Activated CD8-positive, alpha-beta T cell treated with anti-CD3 and anti-CD28 coated beads for 36 hours (primary cell): ENCODE measurements around the gene PTGFR. TPM values are rescaled to one million over a fixed set of nuclear protein-coding genes. Genes with fewer than 3 reads are reported as not detected.

ENCODE experiments used
- ATAC-seq: fragments of 200-7000 bp; cut with Tn5 transposase; one replicate; pipeline ENCODE4 v1.10.0; 2021; ENCODE audit warnings: mild to moderate bottlenecking, moderate library complexity
- CTCF ChIA-PET: fragments of 350-600 bp; sonication (Branson Sonifier 250); formaldehyde crosslinking; loops from one replicate; lab custom pipeline; 2021; ENCODE audit warnings: antibody characterized with exemption; lab: Charles Lee
- POLR2A ChIA-PET: fragments of 350-600 bp; sonication (Branson Sonifier 250); formaldehyde crosslinking; loops from one replicate; lab custom pipeline; 2021; ENCODE audit warnings: antibody characterized with exemption; lab: Charles Lee
- DNase-seq: peaks from one replicate; pipeline ENCODE4 v3.0.0-alpha.2; 2020
- H3K27ac Mint-ChIP-seq: one replicate; pipeline ENCODE4 v1.8.0; 2021; ENCODE audit warnings: mild to moderate bottlenecking, mixed read lengths
- H3K27me3 Mint-ChIP-seq: one replicate; pipeline ENCODE4 v1.8.0; 2021; ENCODE audit warnings: mixed read lengths
- H3K36me3 Mint-ChIP-seq: one replicate; pipeline ENCODE4 v1.8.0; 2021; ENCODE audit warnings: low read depth, mixed read lengths
- H3K4me1 Mint-ChIP-seq: one replicate; pipeline ENCODE4 v1.8.0; 2021; ENCODE audit warnings: low read depth, mixed read lengths
- H3K4me3 Mint-ChIP-seq: one replicate; pipeline ENCODE4 v1.8.0; 2021; ENCODE audit warnings: mild to moderate bottlenecking, moderate library complexity, mixed read lengths
- H3K9me3 Mint-ChIP-seq: one replicate; pipeline ENCODE4 v1.8.0; 2021; ENCODE audit warnings: mixed read lengths
- CTCF ChIP-seq: fragments of 200-600 bp; IDR thresholded peaks from one replicate; pipeline ENCODE4 v1.8.0; 2022; ENCODE audit warnings: antibody characterized with exemption, mild to moderate bottlenecking
- intact Hi-C: fragments of 100-400 bp; cut with micrococcal nuclease; formaldehyde crosslinking; loops from one replicate; pipeline ENCODE4 v1.10.0; 2022
- total RNA-seq, 2 experiments: library from RNA; stranded (reverse); gene quantifications; one replicate each; pipeline ENCODE4 v1.2.3, GENCODE V29; 2021

Gene PTGFR
- total RNA-seq, 2 experiments from 2014 or later: not detected

GRCh38 chr1:78541479-78541878 is 50.7 kb downstream of the PTGFR start:
- intact Hi-C loops: no loop called here
- Mint-ChIP-seq H3K9me3 (peaks cover 2% of the 10 kb centered on the region), H3K27ac (no peak overlapping the region), H3K36me3 (no peaks in the 10 kb centered on the region), H3K27me3 (peaks cover 3% of the 10 kb centered on the region), H3K4me3 (no peak overlapping the region), H3K4me1 (no peaks in the 10 kb centered on the region)
- no peak for TF ChIP-seq CTCF
- CTCF ChIA-PET: no interaction called here
- ATAC-seq (no peak), DNase-seq (no peak)
- POLR2A ChIA-PET: no interaction called here

GRCh38 chr1:78543941-78544643 is 53.3 kb downstream of the PTGFR start:
- intact Hi-C loops: no loop called here
- POLR2A ChIA-PET: no interaction called here
- peaks cover 2% of the 10 kb centered on the region for H3K9me3 Mint-ChIP-seq
- H3K36me3 Mint-ChIP-seq: no peaks in the 10 kb centered on the region
- no peak overlapping the region for H3K4me3 Mint-ChIP-seq
- DNase-seq (no peak), ATAC-seq (no peak)
- CTCF ChIA-PET: no interaction called here
- no peaks in the 10 kb centered on the region for H3K4me1 Mint-ChIP-seq
- no peak for TF ChIP-seq CTCF
- peaks cover 2% of the 10 kb centered on the region for H3K27me3 Mint-ChIP-seq
- H3K27ac Mint-ChIP-seq: no peak overlapping the region

- H3K4me1 Mint-ChIP-seq: no peaks in the 10 kb centered on the region
- no peak overlapping the region for H3K27ac Mint-ChIP-seq
- no peak for DNase-seq
- H3K9me3 Mint-ChIP-seq: peaks cover 5% of the 10 kb centered on the region
- H3K36me3 Mint-ChIP-seq: no peaks in the 10 kb centered on the region
- ChIA-PET POLR2A (no interaction called here), CTCF (no interaction called here)
- peaks cover 2% of the 10 kb centered on the region for H3K27me3 Mint-ChIP-seq
- ATAC-seq: no peak
- H3K4me3 Mint-ChIP-seq: no peak overlapping the region
- no peak for TF ChIP-seq CTCF
- intact Hi-C loops: no loop called here
Observed at GRCh38 chr1:78547081-78547480, 56.3 kb downstream of the PTGFR start.

- CTCF ChIA-PET: no interaction called here
- Mint-ChIP-seq H3K27ac (no peak overlapping the region), H3K4me1 (no peaks in the 10 kb centered on the region), H3K36me3 (no peaks in the 10 kb centered on the region), H3K4me3 (no peak overlapping the region), H3K9me3 (peaks cover 8% of the 10 kb centered on the region), H3K27me3 (peaks cover 3% of the 10 kb centered on the region)
- POLR2A ChIA-PET: no interaction called here
- no peak for ATAC-seq
- TF ChIP-seq CTCF: no peak
- intact Hi-C loops: no loop called here
- no peak for DNase-seq
Observed at GRCh38 chr1:78549331-78549730, 58.6 kb downstream of the PTGFR start.

GRCh38 chr1:78549891-78550290 is 59.1 kb downstream of the PTGFR start:
- H3K4me1 Mint-ChIP-seq: no peaks in the 10 kb centered on the region
- no peak overlapping the region for H3K4me3 Mint-ChIP-seq
- intact Hi-C loops: no loop called here
- H3K27ac Mint-ChIP-seq: no peak overlapping the region
- no peaks in the 10 kb centered on the region for H3K36me3 Mint-ChIP-seq
- no peak for ATAC-seq
- no peak for TF ChIP-seq CTCF
- peaks cover 3% of the 10 kb centered on the region for H3K27me3 Mint-ChIP-seq
- DNase-seq: no peak
- POLR2A ChIA-PET: no interaction called here
- CTCF ChIA-PET: no interaction called here
- H3K9me3 Mint-ChIP-seq: peaks cover 8% of the 10 kb centered on the region
